SK-N-SH treated with all-trans-retinoic acid at 6 μM for 48 hours (cell line): ENCODE results near the gene PPM1H.
"Not testable (repeated sequence)": the region's sequence is repeated elsewhere in the genome, so short reads cannot be mapped to it uniquely, and the experiment has no call there.

Experiments
- CSDC2 ChIP-seq: fragments of 250-450 bp; sonication (Bioruptor Pico); IDR thresholded peaks from 2 replicates; pipeline ENCODE4 v1.5.0; 2020; ENCODE audit warnings: mild to moderate bottlenecking, moderate library complexity
- OSR1 ChIP-seq: fragments of 250-450 bp; sonication (Bioruptor Pico); IDR thresholded peaks from 2 replicates; pipeline ENCODE4 v1.8.0; 2022; ENCODE audit warnings: moderate library complexity, mild to moderate bottlenecking, inconsistent platforms
- PATZ1 ChIP-seq: fragments of 250-450 bp; sonication (Bioruptor Pico); IDR thresholded peaks from 2 replicates; pipeline ENCODE4 v1.8.0; 2020; ENCODE audit warnings: mild to moderate bottlenecking, moderate library complexity, borderline replicate concordance
- RARB ChIP-seq: fragments of 250-450 bp; sonication (Bioruptor Pico); IDR thresholded peaks from 2 replicates; pipeline ENCODE4 v1.8.0; 2021; ENCODE audit warnings: mild to moderate bottlenecking, moderate library complexity

GRCh38 chr12:62811481-62811880, 123.5 kb downstream of the PPM1H start:
- TF ChIP-seq PATZ1, CSDC2, OSR1, RARB (CRISPR knock-in tag): not testable (repeated sequence)
